Measurements from ENCODE around the gene WDFY2.

DNA sequence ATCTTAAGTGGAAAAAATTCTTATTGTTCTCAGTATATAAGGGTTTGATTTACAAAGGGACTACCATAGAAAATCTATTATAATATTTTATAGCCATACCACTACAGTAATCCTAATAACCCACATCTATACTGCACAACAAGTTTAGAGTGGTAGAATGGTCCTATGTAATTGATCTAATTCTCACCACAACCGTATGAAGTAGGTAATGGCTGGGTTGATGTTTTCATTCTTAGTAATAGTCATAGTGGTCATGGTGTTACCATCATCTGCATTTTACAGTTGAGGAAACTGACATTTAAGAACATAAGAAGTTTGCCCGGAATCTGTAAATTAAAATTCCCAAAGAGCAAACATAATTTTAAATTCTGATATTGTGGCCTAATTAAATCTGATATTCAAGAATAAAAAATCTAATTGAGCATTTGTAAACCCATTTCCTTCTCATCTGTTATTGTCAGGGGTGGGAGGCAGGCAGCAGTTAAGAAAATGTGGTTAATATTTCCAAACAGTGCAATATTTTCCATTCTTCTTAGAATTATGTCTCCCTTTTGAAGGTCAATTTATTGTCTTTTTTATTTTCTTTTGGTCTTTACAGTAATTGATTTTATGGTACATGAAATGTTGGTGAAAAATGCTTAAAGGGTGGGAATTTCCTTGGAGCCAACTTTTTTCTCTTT, 154.1 kb downstream of the WDFY2 start:
- TF ChIP-seq, protein P1, sequence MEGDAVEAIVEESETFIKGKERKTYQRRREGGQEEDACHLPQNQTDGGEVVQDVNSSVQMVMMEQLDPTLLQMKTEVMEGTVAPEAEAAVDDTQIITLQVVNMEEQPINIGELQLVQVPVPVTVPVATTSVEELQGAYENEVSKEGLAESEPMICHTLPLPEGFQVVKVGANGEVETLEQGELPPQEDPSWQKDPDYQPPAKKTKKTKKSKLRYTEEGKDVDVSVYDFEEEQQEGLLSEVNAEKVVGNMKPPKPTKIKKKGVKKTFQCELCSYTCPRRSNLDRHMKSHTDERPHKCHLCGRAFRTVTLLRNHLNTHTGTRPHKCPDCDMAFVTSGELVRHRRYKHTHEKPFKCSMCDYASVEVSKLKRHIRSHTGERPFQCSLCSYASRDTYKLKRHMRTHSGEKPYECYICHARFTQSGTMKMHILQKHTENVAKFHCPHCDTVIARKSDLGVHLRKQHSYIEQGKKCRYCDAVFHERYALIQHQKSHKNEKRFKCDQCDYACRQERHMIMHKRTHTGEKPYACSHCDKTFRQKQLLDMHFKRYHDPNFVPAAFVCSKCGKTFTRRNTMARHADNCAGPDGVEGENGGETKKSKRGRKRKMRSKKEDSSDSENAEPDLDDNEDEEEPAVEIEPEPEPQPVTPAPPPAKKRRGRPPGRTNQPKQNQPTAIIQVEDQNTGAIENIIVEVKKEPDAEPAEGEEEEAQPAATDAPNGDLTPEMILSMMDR (conservative IDR thresholded peaks at IDR 0.05; ENCODE audit: low read depth in 2 of 2): no peak
- TF ChIP-seq, protein P2, sequence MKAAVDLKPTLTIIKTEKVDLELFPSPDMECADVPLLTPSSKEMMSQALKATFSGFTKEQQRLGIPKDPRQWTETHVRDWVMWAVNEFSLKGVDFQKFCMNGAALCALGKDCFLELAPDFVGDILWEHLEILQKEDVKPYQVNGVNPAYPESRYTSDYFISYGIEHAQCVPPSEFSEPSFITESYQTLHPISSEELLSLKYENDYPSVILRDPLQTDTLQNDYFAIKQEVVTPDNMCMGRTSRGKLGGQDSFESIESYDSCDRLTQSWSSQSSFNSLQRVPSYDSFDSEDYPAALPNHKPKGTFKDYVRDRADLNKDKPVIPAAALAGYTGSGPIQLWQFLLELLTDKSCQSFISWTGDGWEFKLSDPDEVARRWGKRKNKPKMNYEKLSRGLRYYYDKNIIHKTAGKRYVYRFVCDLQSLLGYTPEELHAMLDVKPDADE (IDR thresholded peaks at IDR 0.05): no peak
- no peak for TF ChIP-seq POLR2AphosphoS5 (IDR thresholded peaks at IDR 0.05; ENCODE audit: low read depth)
- no peak for TF ChIP-seq EZH2phosphoT487 (IDR thresholded peaks at IDR 0.05; ENCODE audit: unreplicated experiment)
